A673 (cell line): ENCODE results near the gene CDKN1A. TPM values are rescaled to one million over a fixed set of nuclear protein-coding genes. Genes with fewer than 3 reads are reported as not detected.
A peak's percentile ranks its signal among the peaks of the same experiment; 100 is the strongest.
"Not testable (repeated sequence)": the region's sequence is repeated elsewhere in the genome, so short reads cannot be mapped to it uniquely, and the experiment has no call there.

Experiments
- BruUV-seq: library from RNA; stranded (reverse); fragments of 400-500 nt; replicated peaks from 2 replicates; lab custom pipeline; 2021; lab: Mats Ljungman, UMichigan
- CTCF ChIA-PET: fragments of 300-600 bp; sonication (Branson Sonifier 250); formaldehyde crosslinking; loops from one replicate; lab custom pipeline; 2022; ENCODE audit warnings: antibody characterized with exemption; lab: Charles Lee
- POLR2A ChIA-PET: fragments of 300-600 bp; sonication (Branson Sonifier 250); formaldehyde crosslinking; loops from one replicate; lab custom pipeline; 2022; ENCODE audit warnings: antibody characterized with exemption; ENCODE audit not compliant: low non-redundant PET; lab: Charles Lee
- DNase-seq: peaks from one replicate; pipeline ENCODE4 v3.0.0-alpha.2; 2015; ENCODE audit warnings: low spot score
- H3K27ac ChIP-seq: fragments of 200-600 bp; sonication (generic); 2 replicates; pipeline ENCODE4 v1.5.1; 2016; ENCODE audit warnings: mixed run types, low read depth, mild to moderate bottlenecking, mixed read lengths, antibody characterized with exemption, low read length; ENCODE audit not compliant: poor library complexity, severe bottlenecking
- H3K27me3 ChIP-seq: fragments of 200-600 bp; sonication (generic); replicated peaks from 2 replicates; pipeline ENCODE4 v1.6.1; 2017; ENCODE audit warnings: mixed run types, low read depth, mild to moderate bottlenecking, mixed read lengths, antibody characterized with exemption, low read length; ENCODE audit not compliant: insufficient read depth, poor library complexity
- H3K36me3 ChIP-seq: fragments of 200-600 bp; sonication (generic); 2 replicates; pipeline ENCODE4 v1.6.1; 2016; ENCODE audit warnings: mixed run types, mild to moderate bottlenecking, mixed read lengths, antibody characterized with exemption, low read length; ENCODE audit not compliant: insufficient read depth, poor library complexity, severe bottlenecking
- H3K4me1 ChIP-seq: fragments of 200-600 bp; sonication (generic); 2 replicates; pipeline ENCODE4 v1.6.1; 2017; ENCODE audit warnings: mixed run types, mild to moderate bottlenecking, mixed read lengths, antibody characterized with exemption, low read length; ENCODE audit not compliant: insufficient read depth, poor library complexity, severe bottlenecking
- H3K4me3 ChIP-seq: fragments of 200-600 bp; sonication (generic); 2 replicates; pipeline ENCODE4 v1.5.1; 2016; ENCODE audit warnings: low read depth, mixed run types, mild to moderate bottlenecking, mixed read lengths, low read length; ENCODE audit not compliant: poor library complexity, severe bottlenecking
- H3K9me3 ChIP-seq: fragments of 200-600 bp; sonication (generic); 2 replicates; pipeline ENCODE4 v1.6.1; 2016; ENCODE audit warnings: mixed run types, low read depth, mild to moderate bottlenecking, mixed read lengths, antibody characterized with exemption, low read length; ENCODE audit not compliant: poor library complexity, severe bottlenecking
- EZH2 ChIP-seq: fragments of 200-600 bp; sonication (generic); IDR thresholded peaks from 2 replicates; pipeline ENCODE4 v1.6.1; 2017; ENCODE audit warnings: borderline replicate concordance, low read depth, mild to moderate bottlenecking, mixed read lengths, antibody characterized with exemption, low read length; ENCODE audit not compliant: poor library complexity, severe bottlenecking
- intact Hi-C: fragments of 100-400 bp; cut with micrococcal nuclease; formaldehyde crosslinking; loops from one replicate; pipeline ENCODE4 v1.10.0; 2022; ENCODE audit not compliant: unreplicated experiment
- total RNA-seq: library from RNA; stranded (reverse); gene quantifications from 2 replicates; pipeline ENCODE4 v1.2.3, GENCODE V29; 2021
- TF ChIP-seq, protein P1 (sequence below): fragments of 300-800, 200-600 bp; sonication (generic); conservative IDR thresholded peaks from 2 replicates; pipeline ENCODE4 v1.5.1; 2017; ENCODE audit warnings: low read depth, mild to moderate bottlenecking, antibody characterized with exemption, low read length, moderate library complexity, mixed read lengths

CDKN1A gene
- total RNA-seq, 1 experiment from 2014 or later, result 33.6 TPM

DNA sequence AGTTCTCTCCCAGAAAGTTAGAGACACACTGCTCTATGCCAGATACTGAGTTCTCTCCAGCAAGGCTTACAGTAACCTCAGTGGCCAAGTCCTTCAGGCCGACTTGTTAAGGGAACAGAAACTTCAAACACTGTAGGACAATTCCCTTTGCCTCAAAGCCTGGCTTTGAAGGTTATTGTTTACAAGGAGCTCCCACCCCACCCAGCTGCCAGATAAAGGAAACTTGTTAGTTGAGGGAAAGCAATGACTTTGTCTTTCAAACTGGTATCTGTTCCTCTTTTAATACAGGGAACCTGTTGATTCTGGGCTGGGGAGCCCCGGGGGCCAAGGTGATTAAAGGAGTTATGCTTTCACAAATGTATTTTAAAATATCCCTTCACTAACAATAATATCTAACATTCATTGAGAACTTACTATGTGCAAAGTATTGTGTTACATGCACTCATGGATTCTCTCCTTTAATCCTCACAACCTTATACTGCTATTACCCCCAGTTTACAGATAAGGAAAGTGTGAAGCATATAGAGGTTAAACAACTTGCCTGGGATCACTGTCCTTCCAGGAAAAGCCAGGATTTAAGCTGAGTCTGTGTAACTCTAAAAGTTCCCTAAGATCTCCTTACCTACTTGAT, 27.6 kb upstream of the CDKN1A start:
- no peak for DNase-seq
- ChIA-PET POLR2A (no interaction called here), CTCF (no interaction called here)
- no peaks in the 10 kb centered on the region for H3K27me3 ChIP-seq
- TF ChIP-seq EZH2, result no peak
- TF ChIP-seq, protein P1, sequence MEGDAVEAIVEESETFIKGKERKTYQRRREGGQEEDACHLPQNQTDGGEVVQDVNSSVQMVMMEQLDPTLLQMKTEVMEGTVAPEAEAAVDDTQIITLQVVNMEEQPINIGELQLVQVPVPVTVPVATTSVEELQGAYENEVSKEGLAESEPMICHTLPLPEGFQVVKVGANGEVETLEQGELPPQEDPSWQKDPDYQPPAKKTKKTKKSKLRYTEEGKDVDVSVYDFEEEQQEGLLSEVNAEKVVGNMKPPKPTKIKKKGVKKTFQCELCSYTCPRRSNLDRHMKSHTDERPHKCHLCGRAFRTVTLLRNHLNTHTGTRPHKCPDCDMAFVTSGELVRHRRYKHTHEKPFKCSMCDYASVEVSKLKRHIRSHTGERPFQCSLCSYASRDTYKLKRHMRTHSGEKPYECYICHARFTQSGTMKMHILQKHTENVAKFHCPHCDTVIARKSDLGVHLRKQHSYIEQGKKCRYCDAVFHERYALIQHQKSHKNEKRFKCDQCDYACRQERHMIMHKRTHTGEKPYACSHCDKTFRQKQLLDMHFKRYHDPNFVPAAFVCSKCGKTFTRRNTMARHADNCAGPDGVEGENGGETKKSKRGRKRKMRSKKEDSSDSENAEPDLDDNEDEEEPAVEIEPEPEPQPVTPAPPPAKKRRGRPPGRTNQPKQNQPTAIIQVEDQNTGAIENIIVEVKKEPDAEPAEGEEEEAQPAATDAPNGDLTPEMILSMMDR, result no peak
- H3K36me3 ChIP-seq, result no peaks in the 10 kb centered on the region
- peak overlapping the region; percentile 77 for H3K27ac ChIP-seq
- no TSS peak for BruUV-seq
- no peaks in the 10 kb centered on the region for H3K9me3 ChIP-seq
- intact Hi-C loops, result no loop called here
- H3K4me3 ChIP-seq, result no peak overlapping the region
- peaks cover 30% of the 10 kb centered on the region for H3K4me1 ChIP-seq

DNA sequence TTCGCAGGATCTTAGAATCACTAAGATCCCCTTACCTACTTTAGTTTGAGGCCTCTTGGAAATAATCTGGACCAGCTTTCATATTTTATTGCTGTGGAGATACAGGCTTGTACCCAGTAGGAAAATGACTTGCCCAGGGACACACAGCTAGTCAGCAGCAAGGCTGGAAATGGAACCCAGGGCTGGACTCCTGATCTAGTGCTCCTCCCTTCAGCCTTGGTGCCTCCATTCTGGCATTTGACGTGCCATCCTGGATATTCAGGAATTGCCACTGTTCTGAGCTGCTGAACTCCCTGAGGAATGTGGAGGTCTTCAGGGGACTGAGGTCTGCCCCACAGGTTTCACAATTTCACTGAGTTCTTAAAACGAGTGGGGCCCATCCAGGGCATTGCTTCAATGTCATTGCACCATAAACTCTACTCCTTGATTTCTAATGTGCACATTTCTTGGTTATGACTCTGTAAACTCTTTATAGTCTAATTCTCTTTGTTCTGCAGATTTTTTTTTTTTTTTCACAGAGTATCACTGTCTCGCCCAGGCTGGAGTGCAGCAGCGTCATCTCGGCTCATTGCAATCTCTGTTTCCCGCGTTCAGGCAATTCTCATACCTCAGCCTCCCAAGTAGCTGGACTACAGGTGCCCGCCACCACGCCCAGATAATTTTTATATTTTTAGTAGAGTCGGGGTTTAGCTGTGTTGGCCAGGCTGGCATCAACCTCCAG, 26.7 kb upstream of the CDKN1A start:
- Histone ChIP-seq H3K27ac (no peak overlapping the region), H3K9me3 (no peaks in the 10 kb centered on the region), H3K4me3 (no peak overlapping the region), H3K36me3 (no peaks in the 10 kb centered on the region), H3K4me1 (peaks cover 30% of the 10 kb centered on the region), H3K27me3 (no peaks in the 10 kb centered on the region)
- no TSS peak for BruUV-seq
- DNase-seq, result no peak
- ChIA-PET CTCF (no interaction called here), POLR2A (no interaction called here)
- intact Hi-C loops, result no loop called here
- no peak for TF ChIP-seq EZH2

DNA sequence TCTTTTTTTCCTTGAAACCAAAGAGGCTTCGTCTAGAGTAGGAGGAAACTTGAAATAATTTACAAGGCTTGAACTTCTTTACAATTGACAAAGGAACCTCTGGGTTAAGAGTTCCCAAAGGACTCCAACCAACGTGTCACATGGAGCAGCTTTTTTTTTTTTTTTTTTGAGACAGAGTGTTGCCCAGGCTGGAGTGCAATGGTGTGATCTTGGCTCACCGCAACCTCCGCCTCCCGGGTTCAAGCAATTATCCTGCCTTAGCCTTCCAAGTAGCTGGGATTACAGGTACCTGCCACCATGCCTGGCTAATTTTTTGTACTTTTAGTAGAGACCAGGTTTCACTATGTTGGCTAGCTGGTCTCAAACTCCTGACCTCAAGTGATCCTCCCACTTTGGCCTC, 24.0 kb upstream of the CDKN1A start:
- H3K4me3 ChIP-seq, DNase-seq, H3K27ac ChIP-seq, H3K9me3 ChIP-seq, H3K27me3 ChIP-seq, CTCF ChIA-PET, H3K36me3 ChIP-seq, BruUV-seq, intact Hi-C loops: not testable (repeated sequence)
- H3K4me1 ChIP-seq, result peaks cover 25% of the 10 kb centered on the region
- POLR2A ChIA-PET, result interaction anchor here (0.7 kb wide), 1 partner anchor 1661 kb away, joined by 7 read pairs; no protein-coding TSS in a partner anchor

DNA sequence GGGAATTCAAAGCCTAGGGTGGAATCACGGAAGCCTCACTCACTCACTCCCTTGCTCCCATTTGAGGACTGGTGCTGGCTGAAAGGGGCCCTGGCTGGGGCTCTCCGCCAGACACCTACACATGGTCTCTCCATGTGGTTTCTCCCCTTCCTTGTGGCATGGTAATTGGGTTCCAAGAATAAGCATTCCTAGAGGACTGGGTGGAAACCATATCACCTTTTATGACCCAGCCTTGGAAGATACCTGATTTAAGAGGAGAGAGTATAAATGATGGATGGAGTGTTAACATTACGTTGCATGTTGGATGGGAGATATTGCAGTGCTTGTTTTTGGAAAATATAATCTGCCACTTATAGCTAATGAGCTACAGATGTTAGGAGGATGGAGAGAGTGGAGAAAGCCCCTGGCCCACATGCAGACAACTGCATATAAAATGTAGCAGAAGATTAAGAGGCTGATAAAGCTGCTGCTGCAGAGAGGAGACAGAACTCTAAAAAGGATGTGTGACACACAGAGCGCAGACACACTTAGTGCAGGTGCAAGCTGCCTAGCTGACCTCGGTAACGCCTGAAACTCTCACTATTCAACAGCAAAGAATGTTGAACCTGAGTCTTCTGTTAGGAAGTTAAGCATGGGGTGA, 23.3 kb upstream of the CDKN1A start:
- Histone ChIP-seq H3K27ac (no peak overlapping the region), H3K9me3 (no peaks in the 10 kb centered on the region), H3K4me1 (peaks cover 18% of the 10 kb centered on the region), H3K4me3 (no peak overlapping the region), H3K36me3 (no peaks in the 10 kb centered on the region), H3K27me3 (no peaks in the 10 kb centered on the region)
- BruUV-seq, result no TSS peak
- CTCF ChIA-PET, result no interaction called here
- DNase-seq, result no peak
- intact Hi-C loops, result no loop called here
- TF ChIP-seq, protein P1, result no peak
- no peak for TF ChIP-seq EZH2
- POLR2A ChIA-PET, result interaction anchor here (0.7 kb wide), 1 partner anchor 1662 kb away, joined by 7 read pairs; no protein-coding TSS in a partner anchor
